Astrocyte (in vitro differentiated cells and primary cell): ENCODE data around the gene AHNAK.

Experiments
- CTCF ChIP-seq: IDR thresholded peaks from 2 replicates; pipeline ENCODE4 v1.5.1; 2011; ENCODE audit warnings: low read depth, mild to moderate bottlenecking, inconsistent platforms, low read length, moderate library complexity; ENCODE audit not compliant: insufficient read depth
- EZH2 ChIP-seq: IDR thresholded peaks from 2 replicates; pipeline ENCODE4 v1.6.1; 2012; ENCODE audit warnings: mild to moderate bottlenecking, low read length, inconsistent platforms; ENCODE audit not compliant: insufficient read depth

GRCh38 chr11:62400281-62400680 lies 146.3 kb downstream of the AHNAK start:
- TF ChIP-seq CTCF = no peak
- TF ChIP-seq EZH2 = no peak
